Pancreas (tissue), 10 donors: ENCODE results near the gene TPH2. TPM values are rescaled to one million over a fixed set of nuclear protein-coding genes. Genes with fewer than 3 reads are reported as not detected.

Source experiments
- ATAC-seq, 4 donors: fragments of 200-7000 bp; cut with Tn5 transposase; one replicate each; pipeline versions ENCODE4 v1.8.0 to v1.9.1; 2020; ENCODE audit warnings: mild to moderate bottlenecking in 4 of 4, moderate library complexity in 4 of 4
- DNase-seq, 6 donors: peaks; one replicate each; pipeline ENCODE4 v3.0.0-alpha.2; 2020
- FAIRE-seq: peaks from 2 replicates; lab custom pipeline; 2012; peaks lifted over from hg19 to GRCh38; lab: Jason Lieb, UNC
- H3K27ac ChIP-seq, 4 donors: fragments of 200-600 bp; sonication (generic); 1 replicate in 3 of 4; 2 replicates in 1 of 4; pipeline versions ENCODE4 v1.5.0 to v1.8.0; 2020
- H3K27me3 ChIP-seq, 4 donors: fragments of 200-600 bp; one replicate each; pipeline ENCODE4 v1.8.0; 2021
- H3K36me3 ChIP-seq, 3 donors: fragments of 200-600 bp; sonication (generic) in 1 of 3; one replicate each; pipeline versions ENCODE4 v1.5.0 to v1.8.0; 2020 to 2021
- H3K4me1 ChIP-seq, 3 donors: fragments of 200-600 bp; one replicate each; pipeline ENCODE4 v1.8.0; 2021
- H3K4me3 ChIP-seq, 4 donors: fragments of 200-600 bp; sonication (generic) in 2 of 4; one replicate each; pipeline versions ENCODE4 v1.5.0 to v1.8.0; 2020 to 2021
- H3K9me3 ChIP-seq, 4 donors: fragments of 200-600 bp; one replicate each; pipeline ENCODE4 v1.8.0; 2021
- WGBS, 2 donors: extraction: QIAGEN DNeasy Blood & Tissue Kit; methylation state at CpG; one replicate each; pipeline ENCODE4 v1.1.7; 2013; 5-methylcytosine and 5-hydroxymethylcytosine counted together
- intact Hi-C, 3 donors: fragments of 100-400 bp; cut with DNase I; formaldehyde crosslinking; loops; one replicate each; pipeline versions ENCODE4 v1.11.1 to v1.14.2; 2022
- polyA plus RNA-seq, 2 donors: library from polyadenylated mRNA; stranded (reverse); fragments of 200-250 nt; gene quantifications; one replicate each; pipeline ENCODE4 v1.2.3, GENCODE V29; 2013
- total RNA-seq, 6 donors: library from RNA; stranded (reverse); fragmentation: NEBNext Ultra II Directional in 4 of 6; extraction: Animal tissue kit (Norgen Biotek cat#: 25700) in 4 of 6; gene quantifications; one replicate each; pipeline versions ENCODE4 v1.2.1 to v1.2.4, GENCODE V29; 2021 to 2023
- TF ChIP-seq, protein P1 (sequence below), 4 donors: fragments of 200-600 bp; sonication (generic) in 3 of 4; IDR thresholded peaks; one replicate each; pipeline versions ENCODE4 v1.5.0 to v1.8.0; 2021; ENCODE audit warnings: antibody characterized with exemption in 4 of 4
- donor health status: healthy with polysubstance abuse.
- donor health status: DM: no; HTN: no; CAD: no; lungs with moderate emphysema.
- donor health status: DM: no; HTN: no; CAD: no.
- donor health status: control.
- donor health status: control.
- donor health status: Bipolar disorder and iron deficiency.
- donor health status: DM: yes; HTN: yes; CAD: no.
- donor health status: DM: no; HTN: no; CAD: no.
- donor health status: DM: no; HTN: no; CAD: no.
- donor health status: DM: yes; HTN: yes; CAD: no.

The TPH2 gene
- total and polyA plus RNA-seq, 8 donors: not detected

- no peak for FAIRE-seq
- no peaks in the 10 kb centered on the region for H3K27me3 ChIP-seq
- intact Hi-C loops: no loop called here
- no peak overlapping the region for H3K27ac ChIP-seq
- 58 to 65% methylated on average over 2 of the region's 2 CpGs for WGBS, 2 donors
- no peaks in the 10 kb centered on the region for H3K4me1 ChIP-seq
- H3K4me3 ChIP-seq: no peak overlapping the region
- DNase-seq: no peak
- peak in 1 of 4 donors; percentile 47 for ATAC-seq
- H3K9me3 ChIP-seq: no peaks in the 10 kb centered on the region
- no peaks in the 10 kb centered on the region for H3K36me3 ChIP-seq
- TF ChIP-seq, protein P1, sequence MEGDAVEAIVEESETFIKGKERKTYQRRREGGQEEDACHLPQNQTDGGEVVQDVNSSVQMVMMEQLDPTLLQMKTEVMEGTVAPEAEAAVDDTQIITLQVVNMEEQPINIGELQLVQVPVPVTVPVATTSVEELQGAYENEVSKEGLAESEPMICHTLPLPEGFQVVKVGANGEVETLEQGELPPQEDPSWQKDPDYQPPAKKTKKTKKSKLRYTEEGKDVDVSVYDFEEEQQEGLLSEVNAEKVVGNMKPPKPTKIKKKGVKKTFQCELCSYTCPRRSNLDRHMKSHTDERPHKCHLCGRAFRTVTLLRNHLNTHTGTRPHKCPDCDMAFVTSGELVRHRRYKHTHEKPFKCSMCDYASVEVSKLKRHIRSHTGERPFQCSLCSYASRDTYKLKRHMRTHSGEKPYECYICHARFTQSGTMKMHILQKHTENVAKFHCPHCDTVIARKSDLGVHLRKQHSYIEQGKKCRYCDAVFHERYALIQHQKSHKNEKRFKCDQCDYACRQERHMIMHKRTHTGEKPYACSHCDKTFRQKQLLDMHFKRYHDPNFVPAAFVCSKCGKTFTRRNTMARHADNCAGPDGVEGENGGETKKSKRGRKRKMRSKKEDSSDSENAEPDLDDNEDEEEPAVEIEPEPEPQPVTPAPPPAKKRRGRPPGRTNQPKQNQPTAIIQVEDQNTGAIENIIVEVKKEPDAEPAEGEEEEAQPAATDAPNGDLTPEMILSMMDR (IDR thresholded peaks at IDR 0.05): no peak
Measured at GRCh38 chr12:72081777-72082176, 143.1 kb downstream of the TPH2 start.

Other genes with a start within 250 kb of the TPH2 start
- gene RAB21, start 184.0 kb upstream of the TPH2 start, total RNA-seq: 10 to 100 TPM; 18.4 to 38.1 (median 25.5) TPM
- gene RAB21, start 184.0 kb upstream of the TPH2 start, polyA plus RNA-seq: 10 to 100 TPM in 1 of 2 donors, 1 to 10 TPM in 1; 4.0 to 11.0 TPM
- 10 to 100 TPM; 27.2 to 36.0 (median 29.2) TPM for gene TBC1D15, start 99.1 kb upstream of the TPH2 start, total RNA-seq
- gene TBC1D15, start 99.1 kb upstream of the TPH2 start, polyA plus RNA-seq: 10 to 100 TPM; 15.0 to 22.9 TPM